Glomerular endothelial cell (primary cell): ENCODE measurements around the gene MBD3L2. TPM values are rescaled to one million over a fixed set of nuclear protein-coding genes. Genes with fewer than 3 reads are reported as not detected.
"Not testable (repeated sequence)": the region's sequence is repeated elsewhere in the genome, so short reads cannot be mapped to it uniquely, and the experiment has no call there.

Experiments used
- DNase-seq: peaks from one replicate; pipeline ENCODE4 v3.0.0-alpha.2; 2011; ENCODE audit warnings: low read depth, low spot score; ENCODE audit errors: extremely low read depth
- total RNA-seq: library from RNA; depleted of rRNA; stranded (reverse); fragments of >200 nt; gene quantifications from 2 replicates; pipeline ENCODE4 v1.2.3, GENCODE V29; 2015

Gene MBD3L2
- total RNA-seq, 1 donor from 2014 or later, result not detected

GRCh38 chr19:7058576-7058975 lies 9.5 kb downstream of the MBD3L2 start, which contains the start of gene MBD3L3:
Gene MBD3L3, minus strand, starts transcription at chr19:7058676. Its CDS starts 71 bp downstream, at chr19:7058605.
- DNase-seq, result not testable (repeated sequence)

- DNase-seq, result not testable (repeated sequence)
Measured at GRCh38 chr19:7059977-7060376, 10.9 kb downstream of the MBD3L2 start.

DNA sequence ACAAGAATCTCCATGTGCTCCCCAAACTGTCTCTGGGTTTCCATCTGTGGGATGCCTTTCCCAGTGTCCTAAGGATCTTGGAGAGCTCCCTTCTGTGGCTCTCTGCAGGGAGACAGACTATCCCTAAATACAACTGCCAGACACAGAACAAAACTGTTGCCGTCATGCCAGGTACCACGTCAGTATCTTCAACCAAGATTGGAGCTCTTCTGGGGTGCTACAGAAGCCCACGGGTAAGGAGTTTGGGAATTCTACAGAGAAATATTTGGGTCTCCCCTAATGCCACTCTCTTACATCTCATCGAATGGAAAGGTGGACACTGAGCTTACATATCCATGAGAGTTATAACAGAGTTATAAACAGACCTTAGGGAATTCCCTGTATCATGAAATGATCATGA lies 14.2 kb downstream of the MBD3L2 start:
- no peak for DNase-seq

DNA sequence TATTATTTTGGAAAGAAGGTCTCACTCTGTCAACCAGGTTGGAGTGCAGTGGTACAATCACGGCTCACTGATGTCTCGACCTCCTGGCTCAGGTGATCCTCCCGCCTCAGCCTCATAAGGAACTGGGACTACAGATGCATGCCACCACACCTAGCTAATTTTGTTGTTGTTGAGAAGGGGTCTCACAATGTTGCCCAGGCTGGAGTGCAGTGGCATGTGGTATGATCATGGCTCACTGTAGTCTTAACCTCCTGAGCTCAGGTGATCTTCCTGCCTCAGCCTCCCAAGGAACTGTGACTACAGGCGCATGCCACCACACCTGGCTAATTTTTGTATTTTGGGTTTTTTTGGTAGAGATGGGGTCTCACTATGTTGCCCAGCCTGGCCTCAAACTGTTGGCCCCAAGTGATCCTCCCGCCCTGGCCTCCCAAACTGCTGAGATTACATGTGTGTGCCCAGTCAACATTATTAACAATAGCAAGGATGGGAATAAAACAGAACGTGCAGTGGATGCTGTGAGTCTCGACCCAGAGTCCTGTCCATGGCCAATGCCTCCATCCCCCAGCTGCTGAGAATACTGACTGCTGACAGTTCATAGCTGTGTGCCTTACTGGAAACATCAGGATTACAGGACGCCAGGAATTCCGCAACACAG lies 14.8 kb downstream of the MBD3L2 start:
- DNase-seq, result no peak

DNA sequence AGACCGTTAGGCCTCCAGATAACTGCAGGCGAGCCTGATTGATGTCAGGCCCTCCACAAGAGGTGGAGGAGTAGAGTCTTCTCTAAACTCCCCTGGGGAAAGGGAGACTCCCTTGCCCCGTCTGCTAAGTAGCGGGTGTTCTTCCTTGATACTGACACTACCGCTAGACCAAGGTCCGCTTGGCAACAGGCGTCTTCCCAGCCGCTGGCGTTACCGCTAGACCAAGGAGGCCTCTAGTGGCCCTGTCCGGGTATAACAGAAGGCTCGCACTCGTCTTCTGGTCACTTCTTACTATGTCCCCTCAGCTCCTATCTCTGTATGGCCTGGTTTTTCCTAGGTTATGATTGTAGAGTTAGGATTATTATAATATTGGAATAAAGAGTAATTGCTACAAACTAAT lies 18.0 kb downstream of the MBD3L2 start:
- DNase-seq, result not testable (repeated sequence)

GRCh38 chr19:7067716-7068115 lies 18.6 kb downstream of the MBD3L2 start:
- DNase-seq, result no peak

- no peak for DNase-seq
Measured at GRCh38 chr19:7068599-7068998, 19.5 kb downstream of the MBD3L2 start.

- DNase-seq, result peak; percentile 61
Measured at GRCh38 chr19:7069042-7069903, 20.2 kb downstream of the MBD3L2 start, which contains the start of gene ZNF557. Gene ZNF557, plus strand, starts transcription at chr19:7069703. Its CDS starts 5,372 bp downstream, at chr19:7075075.

- DNase-seq, result no peak
Measured at GRCh38 chr19:7069904-7070226, 20.7 kb downstream of the MBD3L2 start.

DNA sequence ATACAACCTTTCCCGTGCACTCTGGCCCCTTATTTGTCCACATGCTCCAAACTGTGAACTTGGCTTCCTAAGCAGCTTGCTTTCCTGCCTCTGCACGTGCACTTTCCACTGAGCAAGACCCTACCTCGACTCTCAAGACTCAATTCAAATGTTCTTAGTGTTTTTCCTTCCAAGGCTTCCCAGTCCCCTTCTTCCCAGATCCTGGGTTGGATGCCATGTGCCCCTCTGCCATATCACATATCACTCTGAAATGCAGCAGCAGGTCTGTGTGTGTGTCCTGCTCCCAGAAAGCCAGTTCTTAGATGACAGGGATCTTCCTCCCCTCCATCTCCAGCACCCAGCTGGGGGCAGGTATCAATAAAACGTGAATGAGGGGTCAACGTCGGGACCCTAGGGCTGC lies 23.4 kb downstream of the MBD3L2 start:
- DNase-seq, result no peak

GRCh38 chr19:7074705-7075282 lies 25.7 kb downstream of the MBD3L2 start:
- DNase-seq, result no peak

- DNase-seq, result no peak
Measured at GRCh38 chr19:7076151-7076550, 27.0 kb downstream of the MBD3L2 start.

DNA sequence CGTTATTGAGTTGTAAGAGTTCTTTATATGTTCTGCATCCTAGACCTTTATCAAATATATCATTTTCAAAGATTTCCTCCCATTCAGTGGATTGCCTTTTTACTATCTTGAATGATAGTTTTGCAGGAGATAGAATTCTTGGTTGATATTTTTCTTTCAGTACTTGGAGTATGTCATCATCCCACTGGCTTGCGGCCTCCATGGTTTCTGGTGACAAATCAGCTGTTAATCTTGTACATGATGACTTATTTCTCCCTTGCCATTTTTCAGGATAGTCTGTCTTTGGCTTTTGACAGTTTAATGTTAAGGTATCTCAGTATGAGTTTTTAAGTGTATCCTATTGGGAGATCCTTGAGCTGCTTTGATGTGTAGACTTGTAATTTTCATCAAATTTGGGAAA lies 28.9 kb downstream of the MBD3L2 start:
- DNase-seq, result no peak

GRCh38 chr19:7083076-7083956 lies 34.2 kb downstream of the MBD3L2 start:
- DNase-seq, result no peak

GRCh38 chr19:7088999-7089398 lies 39.9 kb downstream of the MBD3L2 start:
- DNase-seq, result no peak

- DNase-seq, result no peak
Measured at GRCh38 chr19:7098096-7098495, 49.0 kb downstream of the MBD3L2 start.

DNA sequence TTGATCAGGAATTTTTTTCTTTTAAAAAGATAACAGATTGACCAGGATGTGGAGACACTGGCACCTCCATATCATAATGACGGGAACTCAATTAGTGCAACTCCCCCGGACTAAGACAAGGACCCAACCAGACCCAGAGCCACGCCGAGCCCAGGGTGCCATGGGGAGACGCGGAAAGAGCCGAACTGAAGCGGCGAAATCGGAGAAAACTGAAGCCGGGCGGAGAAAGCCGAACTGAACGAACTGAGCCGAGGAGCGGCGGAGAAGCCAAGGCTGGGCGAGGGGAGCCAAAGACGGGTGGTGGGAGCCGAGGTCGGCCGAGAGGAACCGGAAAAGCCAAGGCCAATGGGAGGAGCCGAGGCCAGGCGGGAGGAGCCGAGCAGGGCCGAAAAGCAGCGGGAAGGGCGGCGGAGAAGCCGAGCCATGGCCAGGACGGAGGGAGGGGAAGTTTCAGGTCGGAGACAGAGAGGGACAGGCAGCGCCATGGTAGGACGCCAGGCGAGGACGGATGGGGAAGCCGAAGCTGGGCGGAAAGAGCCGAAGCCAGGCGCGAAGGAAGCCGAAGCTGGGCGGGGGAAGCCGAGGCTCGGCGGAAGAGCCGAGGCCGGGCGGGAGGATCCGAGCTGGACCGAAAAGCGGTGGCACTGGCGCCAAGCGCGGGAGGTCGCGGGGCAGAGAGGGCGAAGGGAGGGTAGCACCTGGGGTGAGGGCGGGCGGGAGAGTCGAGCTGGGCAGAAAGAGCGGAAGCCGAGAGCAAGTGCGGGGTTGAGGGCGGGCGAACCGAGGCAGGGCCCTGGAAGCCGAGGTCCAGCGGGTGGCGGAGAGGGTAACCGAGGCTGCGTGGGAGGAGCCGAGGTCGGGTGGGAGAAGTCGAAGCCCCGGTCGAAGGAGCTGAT lies 49.8 kb downstream of the MBD3L2 start:
- no peak for DNase-seq

DNA sequence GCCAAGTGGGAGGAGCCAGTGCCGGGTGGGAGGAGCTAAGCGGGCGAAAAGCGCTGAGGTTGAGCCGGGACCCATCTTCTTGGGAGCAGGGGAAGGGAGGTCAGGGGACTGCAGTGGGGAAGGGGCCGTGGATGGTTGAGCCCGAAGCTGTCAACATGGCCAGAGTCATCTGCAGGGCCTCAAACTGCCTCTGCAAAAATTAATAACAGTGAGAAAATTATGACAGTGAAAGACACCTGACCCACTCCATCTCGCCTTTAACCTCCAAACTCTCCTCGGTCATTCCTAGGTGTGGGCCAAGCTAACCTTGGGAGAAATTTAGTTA lies 50.4 kb downstream of the MBD3L2 start:
- DNase-seq, result no peak
